AG08396 (cell line): Measurements from ENCODE around the gene CCDC6.
"Not testable (repeated sequence)": the region's sequence is repeated elsewhere in the genome, so short reads cannot be mapped to it uniquely, and the experiment has no call there.

Experiments used
- DNase-seq: peaks from one replicate; pipeline ENCODE4 v3.0.0; 2012; ENCODE audit warnings: low spot score, mixed read lengths

CCDC6 gene

DNA sequence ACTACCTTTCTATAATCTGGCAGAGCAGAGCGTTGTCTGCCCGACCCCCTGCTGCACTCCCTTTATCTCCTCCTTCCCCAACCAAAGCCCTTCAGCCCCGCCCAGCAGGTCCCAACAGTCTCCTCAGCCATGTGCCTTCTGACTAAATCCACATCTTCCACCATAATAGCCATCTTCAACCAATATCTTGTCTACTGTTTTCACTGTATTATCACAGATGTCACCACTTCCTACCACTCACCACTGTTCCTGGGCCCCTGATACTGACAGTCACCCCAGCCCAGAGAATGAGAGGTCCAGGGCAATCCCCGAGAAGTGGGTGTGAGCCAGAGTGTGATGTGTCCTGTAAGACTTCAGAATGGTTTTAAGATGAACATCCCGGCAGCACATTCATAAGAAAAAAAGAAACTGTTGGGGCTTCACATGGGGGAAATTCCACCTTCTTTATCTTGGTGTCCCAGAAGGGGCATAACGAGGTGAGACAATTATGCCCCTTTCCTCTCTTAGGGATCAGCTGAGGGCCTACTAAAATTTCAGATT, 25.3 kb downstream of the CCDC6 start:
- no peak for DNase-seq

DNA sequence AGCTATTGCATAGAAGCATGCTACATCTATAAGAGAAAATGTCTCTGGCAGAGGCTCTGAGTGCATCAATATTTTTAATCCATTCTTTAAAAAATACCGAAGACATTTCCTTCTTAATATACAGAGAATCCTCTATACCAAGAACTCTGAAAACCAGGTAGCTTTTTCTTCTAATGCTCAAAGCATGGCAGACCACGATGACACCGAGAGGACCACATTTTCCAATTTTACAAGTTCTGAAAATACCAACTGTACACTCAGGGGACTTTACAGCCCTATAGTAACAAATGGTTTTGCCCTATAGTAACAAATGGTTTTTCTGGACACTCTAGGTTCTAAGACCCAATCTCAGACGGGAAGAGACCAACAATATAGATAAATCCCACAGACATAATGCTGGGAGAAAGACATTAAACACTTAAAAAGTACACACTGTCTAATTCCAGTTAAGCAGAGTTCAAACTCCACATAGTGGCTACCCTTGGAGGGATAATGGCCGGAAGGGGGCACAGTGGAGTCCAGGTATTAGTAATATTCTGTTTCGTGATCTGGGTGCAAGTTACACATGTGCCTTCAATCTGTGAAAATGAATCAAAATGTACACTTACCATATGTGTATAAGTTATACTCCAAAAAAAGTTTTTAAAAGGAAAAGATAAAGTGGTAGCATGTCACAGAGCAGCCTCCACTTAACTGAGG, 26.2 kb downstream of the CCDC6 start:
- DNase-seq = no peak

DNA sequence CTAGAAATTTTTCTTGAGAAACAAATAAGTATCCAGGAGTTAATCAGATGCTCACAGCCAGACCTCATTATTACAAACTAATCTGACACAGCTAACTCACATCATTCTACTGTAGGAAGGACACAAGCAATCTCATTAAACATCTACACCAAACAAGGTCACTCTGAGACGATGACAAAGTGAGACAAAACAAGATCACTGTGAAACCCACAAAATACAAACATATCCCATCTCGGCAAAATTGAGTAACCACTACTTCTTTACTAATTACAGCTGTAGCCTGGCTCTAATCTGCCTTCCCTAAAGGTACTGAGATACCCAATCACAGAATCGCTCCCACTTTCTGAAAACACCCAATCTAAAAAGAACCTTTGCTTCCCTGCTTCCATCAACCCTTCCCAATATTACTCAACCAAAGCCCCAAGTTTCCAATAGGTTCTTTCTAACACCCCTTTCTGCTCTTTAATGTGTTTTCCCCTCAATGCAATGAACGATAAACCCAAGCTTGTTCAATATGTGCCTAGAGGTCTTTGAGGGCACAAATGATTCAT, 26.9 kb downstream of the CCDC6 start:
- no peak for DNase-seq

- DNase-seq = no peak
Measured at GRCh38 chr10:59878915-59879314, 27.4 kb downstream of the CCDC6 start.

DNA sequence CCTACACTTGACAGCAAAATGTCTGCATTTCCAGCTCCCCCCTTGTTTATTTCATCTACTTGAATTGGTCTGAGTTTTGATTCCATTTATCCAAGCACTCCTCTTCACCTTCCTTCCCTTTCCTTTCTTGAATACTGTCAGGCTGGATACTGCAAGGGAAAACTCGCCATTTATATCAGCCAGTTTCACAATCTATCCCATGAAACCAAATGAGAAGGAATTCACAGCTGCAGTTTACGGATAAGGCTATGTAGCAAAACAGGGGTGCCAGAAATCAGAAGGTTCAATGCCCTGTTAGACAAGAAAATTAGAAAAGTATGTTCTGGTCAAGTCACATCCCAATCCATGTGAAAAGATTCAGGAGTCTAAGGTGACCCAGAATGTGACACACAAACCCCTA, 28.1 kb downstream of the CCDC6 start:
- no peak for DNase-seq

GRCh38 chr10:59877191-59877671, 29.1 kb downstream of the CCDC6 start:
- peak; percentile 27 for DNase-seq

DNA sequence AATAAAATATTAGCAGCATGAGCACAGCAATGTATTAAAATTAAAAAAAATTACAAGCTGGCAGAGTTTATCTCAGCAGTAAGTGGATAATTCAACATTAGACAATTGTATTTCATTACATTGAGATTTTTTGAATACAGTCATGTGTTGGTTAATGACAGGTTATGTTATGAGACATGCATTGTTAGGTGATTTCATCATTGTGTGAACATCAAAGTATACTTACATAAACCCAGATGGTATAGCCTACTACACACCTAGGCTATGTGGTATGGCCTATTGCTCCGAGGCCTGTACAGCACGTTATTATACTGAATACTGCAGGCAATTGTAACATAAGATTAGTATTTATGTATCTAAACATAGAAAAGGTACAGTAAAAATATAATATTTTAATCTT, 29.7 kb downstream of the CCDC6 start:
- no peak for DNase-seq

GRCh38 chr10:59876208-59876607, 30.1 kb downstream of the CCDC6 start:
- not testable (repeated sequence) for DNase-seq

DNA sequence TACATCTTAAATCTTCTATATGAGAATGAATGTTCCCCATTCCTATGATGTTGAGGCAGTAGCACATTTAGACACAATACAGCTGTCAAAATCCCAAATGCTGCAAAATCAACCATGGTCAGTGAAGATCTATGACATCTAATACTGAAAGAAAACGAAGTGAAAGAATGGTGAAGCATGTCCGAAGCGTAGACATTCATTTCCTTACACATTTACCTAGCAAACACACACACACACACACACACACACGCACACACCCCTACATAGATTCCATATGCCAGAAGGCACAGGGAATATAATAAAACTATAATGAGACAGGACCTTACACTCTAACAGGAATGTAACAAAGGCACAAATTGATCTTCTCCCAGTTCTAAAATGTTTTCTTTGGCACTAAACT, 32.5 kb downstream of the CCDC6 start:
- no peak for DNase-seq

DNA sequence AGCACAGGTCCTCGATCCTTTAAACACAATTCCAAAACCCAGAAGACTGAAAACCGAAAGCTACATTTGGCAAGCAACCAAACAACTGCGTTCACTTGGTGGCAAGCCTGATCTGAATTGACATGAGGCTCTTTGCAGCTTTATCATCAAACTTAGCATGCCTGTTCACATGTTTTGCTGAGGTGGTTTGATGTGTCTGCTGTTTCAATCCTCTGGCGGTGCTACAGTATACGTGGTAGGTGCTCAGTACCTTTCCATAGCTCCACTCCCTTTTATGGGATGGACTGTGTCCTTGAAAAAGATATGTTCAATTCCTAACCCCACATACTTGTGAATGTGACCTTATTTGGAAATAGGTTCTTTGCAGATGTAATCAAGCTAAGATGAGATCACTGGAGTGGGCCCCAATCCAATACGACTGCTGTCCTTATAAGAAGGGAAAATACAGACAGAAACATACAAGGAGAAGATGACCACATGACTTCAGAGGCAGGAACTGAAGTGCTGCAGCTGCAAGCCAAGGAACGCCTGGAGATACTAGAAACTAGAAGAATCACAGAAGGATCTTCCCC, 33.4 kb downstream of the CCDC6 start:
- DNase-seq = peak; percentile 45

DNA sequence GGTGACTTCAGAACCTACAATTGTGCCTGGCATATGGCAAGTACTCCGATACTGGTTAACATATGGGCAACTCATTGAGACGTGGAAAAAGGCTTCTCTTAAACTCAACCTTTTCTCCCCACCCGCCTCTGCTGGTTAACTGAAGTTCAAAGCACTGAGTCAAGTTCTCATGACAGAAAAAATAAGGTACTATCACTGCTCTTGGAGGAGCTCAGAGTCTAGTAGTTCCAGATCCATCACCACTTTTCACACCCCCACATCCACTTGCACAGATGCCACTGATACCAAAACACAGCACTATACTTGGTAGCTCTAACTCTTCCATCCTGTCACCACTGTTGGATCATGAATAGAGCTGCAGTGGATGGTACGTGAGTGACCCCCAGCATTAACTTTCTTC, 36.2 kb downstream of the CCDC6 start:
- no peak for DNase-seq

GRCh38 chr10:59869594-59869940, 36.8 kb downstream of the CCDC6 start:
- no peak for DNase-seq

GRCh38 chr10:59868696-59869593, 37.4 kb downstream of the CCDC6 start:
- no peak for DNase-seq

GRCh38 chr10:59867590-59867989, 38.8 kb downstream of the CCDC6 start:
- DNase-seq = no peak

- DNase-seq = peak; percentile 11
Measured at GRCh38 chr10:59865101-59865500, 41.3 kb downstream of the CCDC6 start.

GRCh38 chr10:59864141-59864962, 42.0 kb downstream of the CCDC6 start:
- DNase-seq = no peak

GRCh38 chr10:59859570-59859969, 46.8 kb downstream of the CCDC6 start:
- no peak for DNase-seq

DNA sequence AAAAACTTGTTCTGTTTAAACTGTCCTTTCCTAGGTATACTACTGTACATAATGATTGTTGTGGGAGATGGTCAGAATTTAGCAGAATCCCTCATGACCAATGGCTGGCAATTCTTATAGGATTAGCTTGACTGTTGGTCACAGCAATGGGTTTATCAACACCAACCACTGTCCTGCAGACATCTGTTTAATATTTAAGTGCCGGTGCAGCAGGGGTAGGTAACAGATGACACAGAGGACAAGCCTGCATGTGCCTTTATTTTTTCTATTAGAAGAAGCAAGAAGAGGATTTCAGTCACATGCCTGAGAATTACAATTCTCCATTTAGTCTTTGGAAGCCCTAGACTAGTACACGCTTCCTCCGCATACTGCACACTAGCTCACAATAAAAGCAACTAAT, 48.4 kb downstream of the CCDC6 start:
- no peak for DNase-seq

DNA sequence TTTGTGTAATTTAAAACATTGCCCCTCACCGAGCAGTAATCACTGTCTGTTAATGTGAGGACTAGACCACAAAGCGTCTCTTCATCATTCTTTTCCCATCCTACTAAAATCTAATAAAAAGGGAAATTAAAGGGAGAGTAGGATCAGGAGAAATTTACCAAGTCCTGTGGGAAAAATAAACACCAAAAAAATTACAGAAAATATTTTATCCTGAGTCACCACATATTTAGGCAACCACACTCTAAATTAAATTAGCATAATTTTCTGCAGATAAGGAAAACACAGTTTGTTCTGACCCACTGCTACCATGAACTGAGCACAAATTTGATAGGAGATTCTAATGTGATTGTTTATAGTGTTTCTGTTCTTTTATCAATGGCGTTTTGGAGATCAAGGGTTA, 49.3 kb downstream of the CCDC6 start:
- no peak for DNase-seq

DNA sequence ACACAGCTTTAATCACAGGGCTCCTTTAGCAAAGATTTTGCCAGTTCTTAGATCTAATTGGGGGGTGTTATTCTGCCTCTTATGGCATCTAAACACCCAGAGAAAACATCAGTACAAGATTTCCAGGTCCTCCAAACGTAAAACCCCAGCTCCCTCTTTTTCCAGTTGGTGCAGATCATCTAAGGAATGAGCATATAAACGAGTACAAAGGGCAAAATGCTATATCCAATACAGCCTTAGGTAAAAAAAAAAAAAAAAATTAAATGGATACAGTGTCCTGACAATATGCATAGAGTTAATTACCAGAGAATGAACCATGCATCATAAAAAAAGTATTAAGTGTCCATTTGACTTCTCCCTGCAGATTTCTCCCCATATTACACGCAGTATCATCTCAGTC, 50.3 kb downstream of the CCDC6 start:
- no peak for DNase-seq

DNA sequence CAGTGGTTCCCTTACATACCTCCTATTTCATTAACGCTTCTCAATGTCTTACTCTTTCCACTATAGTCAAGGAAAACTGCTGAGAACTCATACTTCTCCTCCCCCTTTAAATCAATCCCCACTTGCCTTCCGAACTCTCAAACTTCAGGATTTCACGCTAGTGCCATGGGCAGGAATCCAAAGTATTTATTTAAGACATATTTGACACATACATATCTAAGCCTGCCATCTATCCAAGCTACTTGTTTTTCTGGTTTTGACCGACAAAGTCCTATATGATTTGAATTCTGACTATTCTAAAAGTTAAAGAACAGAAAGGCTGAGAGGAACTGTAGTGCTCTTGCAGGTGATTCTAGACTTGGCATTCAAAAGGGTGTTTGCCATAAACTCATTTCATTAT, 51.8 kb downstream of the CCDC6 start:
- no peak for DNase-seq

- DNase-seq = no peak
Measured at GRCh38 chr10:59852670-59853069, 53.7 kb downstream of the CCDC6 start.
